GM12864 (cell line): ENCODE measurements around the gene EFEMP2.
A peak's percentile ranks its signal among the peaks of the same experiment; 100 is the strongest.

Experiments
- DNase-seq: peaks from one replicate; pipeline ENCODE4 v3.0.0-alpha.2; 2011; ENCODE audit warnings: low read depth
- H3K4me3 ChIP-seq: 2 replicates; pipeline ENCODE4 v1.5.1; 2011; ENCODE audit warnings: mild to moderate bottlenecking, low read depth, low read length, control low read depth
- TF ChIP-seq, protein P1 (sequence below): IDR thresholded peaks from 2 replicates; pipeline ENCODE4 v1.5.1; 2011; ENCODE audit warnings: low read depth, mild to moderate bottlenecking, moderate library complexity, low read length, control low read depth, inconsistent platforms; ENCODE audit errors: missing control alignments

EFEMP2 gene

DNA sequence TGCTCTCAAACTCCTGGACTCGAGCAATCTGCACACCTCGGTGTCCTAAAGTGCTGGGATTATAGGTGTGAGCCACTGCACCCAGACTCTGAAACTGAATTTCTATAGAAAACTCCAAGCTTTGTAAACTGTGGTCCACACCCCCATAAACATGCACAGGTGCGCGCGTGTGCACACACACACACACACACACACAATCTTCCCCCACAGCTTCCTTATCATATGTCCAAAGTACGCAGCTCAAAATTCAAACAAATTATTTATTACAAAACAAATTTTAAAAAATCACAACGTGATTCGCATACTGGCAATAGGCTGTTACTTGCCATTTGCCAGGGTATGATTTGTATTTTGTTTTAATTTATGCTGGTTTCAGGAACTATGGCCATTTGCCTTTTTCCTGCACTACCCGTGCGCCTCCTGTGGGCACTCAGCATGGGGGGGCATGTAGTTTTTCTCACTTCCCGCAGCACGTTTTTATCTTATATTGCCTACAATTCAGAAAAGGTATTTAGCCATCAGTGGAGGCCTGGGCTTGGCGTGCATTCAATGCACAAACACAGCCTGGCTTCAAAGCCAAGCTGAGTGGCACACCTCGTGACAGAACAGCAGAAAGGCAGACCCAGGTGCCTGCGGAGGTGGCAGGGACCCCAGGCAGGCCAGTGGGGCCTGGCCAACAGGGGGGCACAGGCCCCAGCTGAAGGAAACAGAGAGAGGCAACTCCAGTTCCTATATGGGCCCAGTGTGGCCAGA, 49.6 kb downstream of the EFEMP2 start:
- no peak for DNase-seq
- TF ChIP-seq, protein P1, sequence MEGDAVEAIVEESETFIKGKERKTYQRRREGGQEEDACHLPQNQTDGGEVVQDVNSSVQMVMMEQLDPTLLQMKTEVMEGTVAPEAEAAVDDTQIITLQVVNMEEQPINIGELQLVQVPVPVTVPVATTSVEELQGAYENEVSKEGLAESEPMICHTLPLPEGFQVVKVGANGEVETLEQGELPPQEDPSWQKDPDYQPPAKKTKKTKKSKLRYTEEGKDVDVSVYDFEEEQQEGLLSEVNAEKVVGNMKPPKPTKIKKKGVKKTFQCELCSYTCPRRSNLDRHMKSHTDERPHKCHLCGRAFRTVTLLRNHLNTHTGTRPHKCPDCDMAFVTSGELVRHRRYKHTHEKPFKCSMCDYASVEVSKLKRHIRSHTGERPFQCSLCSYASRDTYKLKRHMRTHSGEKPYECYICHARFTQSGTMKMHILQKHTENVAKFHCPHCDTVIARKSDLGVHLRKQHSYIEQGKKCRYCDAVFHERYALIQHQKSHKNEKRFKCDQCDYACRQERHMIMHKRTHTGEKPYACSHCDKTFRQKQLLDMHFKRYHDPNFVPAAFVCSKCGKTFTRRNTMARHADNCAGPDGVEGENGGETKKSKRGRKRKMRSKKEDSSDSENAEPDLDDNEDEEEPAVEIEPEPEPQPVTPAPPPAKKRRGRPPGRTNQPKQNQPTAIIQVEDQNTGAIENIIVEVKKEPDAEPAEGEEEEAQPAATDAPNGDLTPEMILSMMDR = no peak
- no peak overlapping the region for H3K4me3 ChIP-seq

DNA sequence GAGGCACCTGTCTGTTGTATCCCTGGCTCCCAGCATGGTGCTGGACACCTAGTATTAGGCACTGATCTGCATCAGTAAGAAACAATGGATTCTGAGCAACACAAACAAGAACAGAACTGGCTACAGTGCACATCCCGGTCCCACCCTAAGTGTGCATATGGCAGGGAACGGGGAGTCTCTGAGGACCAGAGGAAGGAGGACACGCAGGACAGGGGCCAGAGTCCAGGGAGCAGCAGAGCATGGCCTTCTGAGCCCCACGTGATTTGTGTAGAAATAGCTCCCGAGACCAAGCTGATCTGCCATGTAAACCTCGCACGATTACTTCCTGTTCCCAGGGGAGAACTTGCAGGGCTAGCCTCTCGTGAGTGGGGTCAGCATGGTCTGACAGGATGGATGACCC, 51.5 kb downstream of the EFEMP2 start:
- TF ChIP-seq, protein P1 = no peak
- DNase-seq = no peak
- no peak overlapping the region for H3K4me3 ChIP-seq

DNA sequence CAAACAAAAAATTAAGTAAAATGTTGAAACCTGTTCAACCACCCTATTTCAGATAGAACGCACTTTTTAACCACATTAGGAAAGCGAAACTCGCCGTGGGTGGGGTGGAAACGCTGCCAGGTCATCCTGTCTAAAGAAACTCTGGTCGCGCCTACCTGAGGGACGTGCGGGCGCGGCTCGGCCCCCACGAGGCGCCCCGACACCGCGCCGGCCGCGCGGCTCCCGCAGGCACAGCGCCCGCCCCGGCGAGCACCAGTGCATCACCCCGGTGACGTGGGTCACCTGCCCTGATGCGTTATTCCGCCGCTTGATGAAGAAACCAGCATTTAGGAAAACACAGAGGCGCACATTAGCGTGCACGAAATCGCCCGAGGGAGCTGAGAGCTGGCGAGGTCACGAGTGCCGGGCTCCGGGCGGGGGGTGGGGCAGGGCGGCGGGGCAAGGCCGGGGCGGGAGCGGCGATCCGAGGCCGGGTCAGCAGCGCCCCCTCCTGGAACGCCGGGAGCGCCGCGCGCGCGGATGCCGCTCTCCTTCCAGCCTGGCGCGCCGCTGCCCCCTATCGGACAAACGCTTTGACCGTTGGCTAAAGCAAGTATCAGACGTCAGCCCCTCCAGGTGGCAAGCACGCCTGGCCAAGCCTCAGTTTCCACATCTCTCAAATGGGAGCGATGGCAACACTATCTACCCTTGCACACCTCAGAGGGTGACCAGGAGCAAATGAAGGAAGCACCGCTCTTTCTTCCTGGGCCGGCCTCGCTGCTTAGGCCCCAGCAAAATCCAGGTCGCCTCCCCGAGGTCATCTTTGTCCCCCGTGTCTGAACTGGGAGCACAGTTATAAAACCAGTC, 54.5 kb downstream of the EFEMP2 start:
- no peak for DNase-seq
- TF ChIP-seq, protein P1 = peak; percentile 97
- H3K4me3 ChIP-seq = peak overlapping the region; percentile 60

DNA sequence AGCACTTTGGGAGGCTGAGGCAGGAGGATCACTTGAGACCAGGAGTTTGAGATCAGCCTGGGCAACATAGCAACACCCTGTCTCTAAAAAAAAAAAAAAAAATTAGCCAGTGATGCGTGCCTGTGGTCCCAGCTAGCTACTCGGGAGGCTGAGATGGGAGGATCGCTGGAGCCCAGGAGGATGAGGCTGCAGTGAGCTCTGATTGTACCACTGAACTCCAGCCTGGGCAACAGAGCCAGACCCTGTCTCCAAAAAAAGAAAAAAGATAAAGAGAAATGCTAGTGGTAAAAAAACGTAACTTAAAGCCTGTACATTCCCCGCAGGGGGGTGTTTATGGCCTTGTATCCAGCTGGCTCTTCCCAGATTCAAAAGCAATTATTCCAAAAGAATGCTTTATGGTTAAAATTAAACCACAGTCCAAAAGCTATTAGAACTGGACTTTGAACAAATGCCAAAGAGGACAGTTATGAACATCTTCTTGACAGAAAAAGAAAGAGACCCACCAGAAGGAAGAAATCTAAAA, 55.2 kb downstream of the EFEMP2 start:
- TF ChIP-seq, protein P1 = no peak
- DNase-seq = no peak
- H3K4me3 ChIP-seq = peak overlapping the region; percentile 60

DNA sequence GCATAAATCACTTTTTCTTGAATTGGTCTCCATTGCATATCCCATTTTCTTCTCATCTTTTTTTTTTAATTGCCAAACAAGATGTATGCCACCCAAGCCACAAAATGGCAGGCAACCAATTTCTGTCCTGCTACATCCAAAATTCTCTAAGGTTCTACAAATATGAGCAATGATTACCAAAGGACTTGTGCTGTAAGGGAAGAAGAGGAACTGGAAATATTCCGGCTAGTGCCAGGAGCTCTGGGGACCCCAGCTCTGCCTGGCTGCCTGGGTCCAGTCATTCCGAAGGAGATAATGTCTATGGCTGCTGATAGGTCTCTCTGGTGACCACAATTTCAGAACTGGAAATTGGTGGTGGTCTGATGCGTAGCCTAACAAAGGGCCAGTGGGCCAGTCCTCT, 55.9 kb downstream of the EFEMP2 start:
- TF ChIP-seq, protein P1 = no peak
- no peak overlapping the region for H3K4me3 ChIP-seq
- DNase-seq = no peak
